ENCODE data around the gene RASGRF2.

Gene RASGRF2

GRCh38 chr5:81134066-81134465 is 173.9 kb downstream of the RASGRF2 start:
- DNase-seq (ENCODE audit: low read depth in 2 of 2) = no peak

- no peak for DNase-seq (ENCODE audit: low read depth in 2 of 2)
Measured at GRCh38 chr5:81134566-81134965, 174.4 kb downstream of the RASGRF2 start.

DNA sequence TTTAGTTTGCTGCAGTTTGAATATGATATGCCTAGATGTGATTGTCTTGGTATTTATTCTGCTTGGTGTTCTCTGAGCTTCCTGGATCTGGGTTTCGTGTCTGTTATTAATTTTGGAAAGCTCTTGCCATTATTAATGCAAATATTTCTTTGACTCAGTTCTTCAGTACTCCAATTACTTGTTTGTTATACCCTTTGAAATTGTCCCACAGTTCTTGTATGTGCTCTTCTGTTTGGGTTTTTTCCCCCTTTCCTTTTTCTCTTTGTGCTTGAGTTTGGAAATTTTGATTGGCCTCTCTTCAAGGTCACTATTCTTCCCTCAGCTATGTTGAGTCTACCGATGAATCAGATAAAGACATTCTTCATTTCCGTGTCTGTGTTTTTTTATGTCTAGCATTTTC is 176.4 kb downstream of the RASGRF2 start:
- DNase-seq (ENCODE audit: low read depth in 2 of 2) = no peak

DNA sequence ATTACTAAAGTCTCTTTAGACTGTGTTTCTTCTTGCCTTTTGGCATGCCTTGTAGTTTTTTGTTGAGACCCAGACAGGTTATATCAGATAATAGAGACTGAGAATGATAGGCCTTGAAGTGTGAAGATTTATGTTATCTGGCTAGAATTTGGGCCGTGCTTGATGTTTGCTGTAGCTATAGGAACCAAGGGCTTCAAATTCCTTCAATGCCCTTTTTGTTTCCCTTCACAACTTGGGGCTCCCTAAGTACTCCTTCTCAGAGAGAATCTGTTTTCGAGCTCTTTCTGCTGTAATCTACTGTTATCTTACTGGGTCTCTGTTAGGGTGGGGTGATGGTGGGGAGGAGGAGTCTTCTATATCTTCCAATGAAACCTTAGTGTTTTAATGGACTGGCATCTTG is 177.7 kb downstream of the RASGRF2 start:
- DNase-seq (ENCODE audit: low read depth in 2 of 2) = no peak

- DNase-seq (ENCODE audit: low read depth in 2 of 2) = no peak
Measured at GRCh38 chr5:81140441-81140840, 180.3 kb downstream of the RASGRF2 start.

DNA sequence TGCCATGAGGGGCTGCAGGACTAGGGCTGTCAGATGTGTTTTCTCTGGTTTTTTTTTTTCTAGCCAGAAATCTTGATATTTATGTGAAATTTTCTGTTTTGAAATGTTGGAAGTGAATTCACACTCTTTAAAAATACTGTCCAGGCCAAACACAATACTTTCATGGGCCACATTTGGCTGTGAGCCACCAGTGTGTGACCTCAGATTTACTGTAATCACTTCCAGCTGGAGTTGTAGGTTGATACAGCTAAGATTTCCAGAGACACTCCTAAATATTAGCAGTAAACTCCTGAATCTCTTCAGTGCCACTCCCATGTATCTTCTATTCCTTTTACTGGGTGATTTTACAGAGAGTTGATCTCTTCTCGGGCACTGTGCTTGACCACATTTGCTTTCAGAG is 180.8 kb downstream of the RASGRF2 start:
- DNase-seq (ENCODE audit: low read depth in 2 of 2) = no peak

GRCh38 chr5:81142108-81142507 is 181.9 kb downstream of the RASGRF2 start:
- no peak for DNase-seq (ENCODE audit: low read depth in 2 of 2)

GRCh38 chr5:81145329-81145935 is 185.3 kb downstream of the RASGRF2 start:
- no peak for DNase-seq (ENCODE audit: low read depth in 2 of 2)

DNA sequence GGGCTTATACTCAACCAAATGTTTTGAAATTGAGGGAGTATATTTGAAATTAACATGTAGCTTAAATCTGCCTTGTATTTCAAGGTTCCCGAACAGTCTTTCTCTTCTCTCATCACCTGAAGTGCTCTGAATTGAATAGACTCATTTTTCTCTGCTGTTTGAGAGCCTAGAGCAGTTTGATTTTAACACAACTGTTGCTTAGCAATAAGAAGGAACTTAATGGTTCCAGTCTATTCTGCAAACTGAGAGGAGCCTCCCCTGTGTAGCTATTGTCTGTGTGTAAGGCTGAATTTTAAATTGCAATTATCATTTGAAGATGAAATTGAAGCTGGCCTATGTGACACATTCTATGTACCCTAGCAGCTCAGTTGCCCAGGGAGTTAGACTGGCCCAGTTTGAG is 185.9 kb downstream of the RASGRF2 start:
- no peak for DNase-seq (ENCODE audit: low read depth in 2 of 2)

GRCh38 chr5:81147011-81147885 is 187.1 kb downstream of the RASGRF2 start:
- DNase-seq (ENCODE audit: low read depth in 2 of 2) = no peak

DNA sequence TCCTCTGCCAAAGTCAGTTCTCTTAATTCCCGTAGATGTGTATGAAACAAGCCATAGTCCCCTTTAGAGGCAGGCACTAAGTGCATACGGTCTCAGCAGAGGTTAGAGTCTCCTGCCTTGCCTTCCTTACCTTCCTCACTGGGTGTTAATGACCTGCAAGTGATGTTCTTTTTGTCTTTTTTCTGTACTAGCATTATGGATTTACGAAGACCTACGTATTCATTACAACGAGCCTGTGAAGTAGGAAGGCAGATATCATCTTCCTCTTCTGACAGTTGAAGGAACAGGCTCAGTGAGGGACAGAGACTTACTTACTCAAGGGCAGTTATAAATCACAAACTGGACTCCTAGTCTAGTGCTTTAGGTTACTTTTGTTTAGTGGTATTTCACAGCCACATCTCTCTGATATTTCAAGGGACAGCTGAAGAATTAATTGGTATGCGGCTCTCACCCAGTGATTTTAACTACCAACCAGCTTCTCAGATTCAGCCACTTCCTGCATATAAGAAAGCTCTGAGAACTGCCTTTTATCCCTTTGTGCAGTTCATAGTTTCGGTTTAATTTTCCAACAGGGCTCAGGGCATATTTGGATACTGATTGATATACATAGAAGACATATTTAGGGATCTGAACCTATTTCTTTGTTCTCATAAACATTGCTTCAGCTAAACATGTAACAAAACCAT is 187.9 kb downstream of the RASGRF2 start:
- no peak for DNase-seq (ENCODE audit: low read depth in 2 of 2)

- no peak for DNase-seq (ENCODE audit: low read depth in 2 of 2)
Measured at GRCh38 chr5:81151546-81151945, 191.4 kb downstream of the RASGRF2 start.

- no peak for DNase-seq (ENCODE audit: low read depth in 2 of 2)
Measured at GRCh38 chr5:81154725-81155124, 194.6 kb downstream of the RASGRF2 start.

- no peak for DNase-seq (ENCODE audit: low read depth in 2 of 2)
Measured at GRCh38 chr5:81156732-81157131, 196.6 kb downstream of the RASGRF2 start.

- DNase-seq (ENCODE audit: low read depth in 2 of 2) = no peak
Measured at GRCh38 chr5:81161012-81161601, 200.9 kb downstream of the RASGRF2 start.

DNA sequence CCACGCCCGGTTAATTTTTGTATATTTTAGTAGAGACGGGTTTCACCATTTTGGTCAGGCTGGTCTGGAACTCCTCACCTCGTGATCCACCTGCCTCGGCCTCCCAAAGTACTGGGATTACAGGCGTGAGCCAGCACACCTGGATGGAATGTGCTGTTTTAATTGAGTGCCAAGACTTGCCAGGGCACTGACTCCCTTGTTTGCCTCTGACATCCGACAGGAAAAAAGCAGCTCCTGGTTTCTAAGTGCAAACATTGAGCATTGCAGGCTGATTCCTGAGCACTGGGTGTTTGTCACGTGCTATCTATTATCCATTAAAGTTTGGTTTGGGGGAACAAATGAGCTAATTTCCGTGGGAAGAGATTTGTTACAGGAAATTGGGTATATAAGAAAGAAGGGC is 202.3 kb downstream of the RASGRF2 start:
- no peak for DNase-seq (ENCODE audit: low read depth in 2 of 2)

DNA sequence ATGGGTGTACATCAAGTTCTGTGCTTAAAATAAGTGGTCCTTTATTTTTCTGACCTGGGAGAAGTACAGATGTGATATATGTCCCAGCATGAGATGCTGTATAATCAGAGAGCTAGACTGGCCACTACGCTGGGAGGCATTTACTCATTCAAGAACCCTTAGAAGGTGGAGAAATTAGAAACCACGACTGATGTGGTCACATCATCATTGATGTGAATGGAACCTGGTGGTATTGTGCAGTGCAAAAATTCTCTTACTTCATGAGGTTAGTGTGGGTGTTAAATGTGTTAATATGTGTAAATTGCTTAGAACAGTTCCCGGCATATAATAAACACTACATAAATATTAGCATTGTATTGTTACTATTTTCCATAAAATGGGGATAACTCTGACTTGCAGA is 203.5 kb downstream of the RASGRF2 start:
- DNase-seq (ENCODE audit: low read depth in 2 of 2) = no peak

DNA sequence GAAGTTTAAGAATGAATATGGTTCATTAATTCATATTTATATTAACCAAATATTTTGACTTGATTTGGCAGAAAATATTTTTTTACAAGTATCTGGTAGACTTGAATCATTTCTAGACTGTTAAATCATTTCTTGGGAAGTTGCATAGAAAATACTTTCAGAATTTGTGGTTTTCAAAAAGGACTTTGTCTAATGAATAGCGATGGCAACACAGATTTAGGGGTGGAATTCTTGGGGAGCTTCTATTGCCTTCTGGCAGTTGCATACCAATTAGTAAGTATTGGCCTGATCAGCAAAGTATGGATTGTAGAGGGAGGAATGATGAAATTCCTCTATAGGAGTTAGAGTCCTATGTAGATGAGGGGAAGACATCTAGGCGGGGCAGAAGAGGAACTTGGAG is 204.3 kb downstream of the RASGRF2 start:
- no peak for DNase-seq (ENCODE audit: low read depth in 2 of 2)

- DNase-seq (ENCODE audit: low read depth in 2 of 2) = no peak
Measured at GRCh38 chr5:81164936-81165335, 204.8 kb downstream of the RASGRF2 start.

DNA sequence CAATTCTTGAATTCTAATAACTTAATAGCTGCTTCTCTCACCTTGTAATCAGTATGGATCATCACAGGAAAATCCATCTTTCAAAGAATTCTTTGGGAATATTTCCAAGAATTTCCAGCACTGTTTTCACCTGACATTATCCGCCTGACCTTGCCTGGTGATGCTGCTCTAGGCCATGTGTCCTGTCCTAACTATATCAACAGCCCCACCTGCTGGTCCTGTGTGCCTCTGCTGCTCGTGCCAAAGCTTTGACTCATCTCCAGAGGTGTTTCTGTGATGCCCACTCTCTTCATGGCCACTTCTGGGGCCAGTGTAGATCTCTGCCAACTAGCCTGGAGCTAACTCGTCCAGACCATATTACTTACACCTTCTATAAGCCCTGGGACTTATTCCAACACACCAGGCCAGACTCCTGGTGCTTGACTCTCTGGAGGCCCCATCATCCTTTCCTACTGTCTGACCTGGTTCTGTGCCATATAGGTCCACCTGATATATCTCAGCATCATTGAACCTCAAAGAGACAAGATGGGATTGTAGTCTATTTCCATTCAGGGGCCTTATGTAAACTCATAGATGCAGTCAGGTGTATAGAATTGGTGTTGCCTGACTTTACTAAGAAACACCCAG is 205.4 kb downstream of the RASGRF2 start:
- peak; percentile 11 to 13 for DNase-seq (ENCODE audit: low read depth in 2 of 2)

DNA sequence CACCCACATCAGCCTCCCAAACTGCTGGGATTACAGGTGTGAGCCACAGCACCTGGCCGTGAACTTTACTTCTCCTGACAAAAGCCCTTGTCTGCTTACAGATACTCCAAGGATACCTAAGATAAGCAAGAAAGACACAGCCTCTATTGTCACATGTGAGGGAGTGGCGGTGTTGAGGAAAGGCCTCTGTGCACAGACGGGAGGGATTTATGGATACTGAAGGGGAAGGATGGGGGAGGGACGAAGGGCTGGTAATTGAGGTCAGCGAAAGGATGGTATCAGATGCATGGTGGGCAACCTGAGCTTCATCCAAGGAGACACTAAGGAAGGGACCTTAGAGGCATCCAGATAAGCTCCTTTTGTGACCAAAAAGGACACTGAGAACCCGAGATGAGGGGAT is 206.3 kb downstream of the RASGRF2 start:
- no peak for DNase-seq (ENCODE audit: low read depth in 2 of 2)

GRCh38 chr5:81167078-81167477 is 206.9 kb downstream of the RASGRF2 start:
- DNase-seq (ENCODE audit: low read depth in 2 of 2) = no peak

Data from activated CD8-positive, alpha-beta memory T cell treated with anti-CD3 and anti-CD28 coated beads for 4 hours (primary cell).